Measurements from ENCODE around the gene TPSD1.
"Not testable (repeated sequence)": the region's sequence is repeated elsewhere in the genome, so short reads cannot be mapped to it uniquely, and the experiment has no call there.

DNA sequence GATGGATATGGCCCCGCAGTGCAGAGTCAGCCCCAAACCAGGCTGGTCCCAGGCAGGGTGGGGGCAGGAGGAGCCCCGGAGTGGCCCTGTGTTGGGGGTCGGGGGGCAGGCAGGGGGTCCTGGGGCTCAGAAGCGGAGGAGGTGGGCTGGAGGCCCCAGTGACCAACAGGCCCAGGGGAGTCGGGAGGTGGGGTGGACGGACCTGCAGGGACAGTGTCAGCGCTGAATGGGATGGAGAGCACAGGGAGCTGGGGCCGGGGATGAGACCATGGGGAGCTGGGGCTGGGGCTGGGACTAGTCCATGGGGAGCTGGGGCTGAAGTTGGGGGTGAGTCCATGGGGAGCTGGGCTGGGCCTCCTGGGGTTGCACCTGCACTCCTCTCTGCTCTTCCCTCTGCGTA is 16.3 kb upstream of the TPSD1 start:
- not testable (repeated sequence) for TF ChIP-seq CTCF (IDR thresholded peaks at IDR 0.05; ENCODE audit: insufficient read depth, low read depth, low read length); EZH2 (IDR thresholded peaks at IDR 0.05; ENCODE audit: insufficient read depth, low read length)

All from astrocyte (in vitro differentiated cells and primary cell).